ENCODE data around the gene LRRC37A.
"Not testable (repeated sequence)": the region's sequence is repeated elsewhere in the genome, so short reads cannot be mapped to it uniquely, and the experiment has no call there.

- TF ChIP-seq, protein P1, sequence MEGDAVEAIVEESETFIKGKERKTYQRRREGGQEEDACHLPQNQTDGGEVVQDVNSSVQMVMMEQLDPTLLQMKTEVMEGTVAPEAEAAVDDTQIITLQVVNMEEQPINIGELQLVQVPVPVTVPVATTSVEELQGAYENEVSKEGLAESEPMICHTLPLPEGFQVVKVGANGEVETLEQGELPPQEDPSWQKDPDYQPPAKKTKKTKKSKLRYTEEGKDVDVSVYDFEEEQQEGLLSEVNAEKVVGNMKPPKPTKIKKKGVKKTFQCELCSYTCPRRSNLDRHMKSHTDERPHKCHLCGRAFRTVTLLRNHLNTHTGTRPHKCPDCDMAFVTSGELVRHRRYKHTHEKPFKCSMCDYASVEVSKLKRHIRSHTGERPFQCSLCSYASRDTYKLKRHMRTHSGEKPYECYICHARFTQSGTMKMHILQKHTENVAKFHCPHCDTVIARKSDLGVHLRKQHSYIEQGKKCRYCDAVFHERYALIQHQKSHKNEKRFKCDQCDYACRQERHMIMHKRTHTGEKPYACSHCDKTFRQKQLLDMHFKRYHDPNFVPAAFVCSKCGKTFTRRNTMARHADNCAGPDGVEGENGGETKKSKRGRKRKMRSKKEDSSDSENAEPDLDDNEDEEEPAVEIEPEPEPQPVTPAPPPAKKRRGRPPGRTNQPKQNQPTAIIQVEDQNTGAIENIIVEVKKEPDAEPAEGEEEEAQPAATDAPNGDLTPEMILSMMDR (IDR thresholded peaks at IDR 0.05; ENCODE audit: extremely low read depth in 1 of 2, insufficient read depth in 1 of 2, low read depth in 1 of 2, low read length in 2 of 2) = not testable (repeated sequence)
- TF ChIP-seq POLR2AphosphoS5 (IDR thresholded peaks at IDR 0.05; ENCODE audit: insufficient read depth, low read depth, low read length); POLR2A (IDR thresholded peaks at IDR 0.05; ENCODE audit: low read depth, low read length); MYC (IDR thresholded peaks at IDR 0.05; ENCODE audit: low read depth, low read length); MAX (IDR thresholded peaks at IDR 0.05; ENCODE audit: insufficient read depth, insufficient read length); EZH2 (IDR thresholded peaks at IDR 0.05; ENCODE audit: borderline replicate concordance, low read depth, low read length, severe bottlenecking); JUN (IDR thresholded peaks at IDR 0.05; ENCODE audit: borderline replicate concordance, insufficient read depth, insufficient read length, low read depth): not testable (repeated sequence)
Observed at GRCh38 chr17:46341220-46341619, 46.3 kb downstream of the LRRC37A start.
